Type B pancreatic cell (in vitro differentiated cells): ENCODE data around the gene NXPE4. TPM values are rescaled to one million over a fixed set of nuclear protein-coding genes. Genes with fewer than 3 reads are reported as not detected.

ENCODE experiments used
- DNase-seq: peaks from one replicate; pipeline ENCODE4 v3.0.0; 2021; ENCODE audit warnings: mixed read lengths; ENCODE audit not compliant: unreplicated experiment; ENCODE audit errors: extremely low spot score
- H3K27ac Mint-ChIP-seq: 2 replicates; pipeline ENCODE4 v1.8.0; 2021; ENCODE audit warnings: mild to moderate bottlenecking, mixed read lengths
- H3K27me3 Mint-ChIP-seq: 2 replicates; pipeline ENCODE4 v1.8.0; 2021; ENCODE audit warnings: mixed read lengths
- H3K36me3 Mint-ChIP-seq: 2 replicates; pipeline ENCODE4 v1.8.0; 2021; ENCODE audit warnings: mixed read lengths
- H3K4me1 Mint-ChIP-seq: one replicate; pipeline ENCODE4 v1.8.0; 2021; ENCODE audit warnings: mixed read lengths; ENCODE audit not compliant: unreplicated experiment
- H3K4me3 Mint-ChIP-seq: 2 replicates; pipeline ENCODE4 v1.8.0; 2021; ENCODE audit warnings: mild to moderate bottlenecking, mixed read lengths
- H3K9me3 Mint-ChIP-seq: 2 replicates; pipeline ENCODE4 v1.8.0; 2021; ENCODE audit warnings: mixed read lengths
- CTCF ChIP-seq: fragments of 200-600 bp; sonication (generic); conservative IDR thresholded peaks from 2 replicates; pipeline ENCODE4 v1.5.0; 2021; ENCODE audit warnings: antibody characterized with exemption, mild to moderate bottlenecking
- total RNA-seq: library from RNA; stranded (reverse); gene quantifications from 2 replicates; pipeline ENCODE4 v1.2.1, GENCODE V29; 2021; ENCODE audit warnings: low replicate concordance

Gene NXPE4
- total RNA-seq, 1 donor from 2014 or later = not detected

GRCh38 chr11:114598461-114598860 lies 2.9 kb upstream of the NXPE4 start:
- H3K9me3 Mint-ChIP-seq = peaks cover 4% of the 10 kb centered on the region
- H3K36me3 Mint-ChIP-seq = no peaks in the 10 kb centered on the region
- TF ChIP-seq CTCF = no peak
- no peaks in the 10 kb centered on the region for H3K4me1 Mint-ChIP-seq
- no peak overlapping the region for H3K4me3 Mint-ChIP-seq
- no peak overlapping the region for H3K27ac Mint-ChIP-seq
- H3K27me3 Mint-ChIP-seq = peaks cover 2% of the 10 kb centered on the region
- DNase-seq = no peak

GRCh38 chr11:114596175-114596919 lies 761 bp upstream of the NXPE4 start:
- Mint-ChIP-seq H3K36me3 (no peaks in the 10 kb centered on the region), H3K4me1 (no peaks in the 10 kb centered on the region), H3K27me3 (peaks cover 8% of the 10 kb centered on the region), H3K9me3 (no peaks in the 10 kb centered on the region), H3K4me3 (no peak overlapping the region), H3K27ac (no peak overlapping the region)
- no peak for TF ChIP-seq CTCF
- no peak for DNase-seq

GRCh38 chr11:114594703-114595102 lies 883 bp downstream of the NXPE4 start:
- no peak overlapping the region for H3K27ac Mint-ChIP-seq

GRCh38 chr11:114587398-114587953 lies 8.1 kb downstream of the NXPE4 start:
- Mint-ChIP-seq H3K4me1 (no peaks in the 10 kb centered on the region), H3K4me3 (no peak overlapping the region), H3K27ac (no peak overlapping the region), H3K9me3 (peaks cover 6% of the 10 kb centered on the region), H3K36me3 (no peaks in the 10 kb centered on the region), H3K27me3 (no peaks in the 10 kb centered on the region)
- DNase-seq = no peak
- TF ChIP-seq CTCF = no peak

More at GRCh38 chr11:114594703-114595102, 883 bp downstream of the NXPE4 start:
- DNase-seq = no peak
- no peak overlapping the region for H3K4me3 Mint-ChIP-seq
- no peaks in the 10 kb centered on the region for H3K4me1 Mint-ChIP-seq
- no peak for TF ChIP-seq CTCF
- H3K27me3 Mint-ChIP-seq = peaks cover 8% of the 10 kb centered on the region
- H3K9me3 Mint-ChIP-seq = no peaks in the 10 kb centered on the region
- H3K36me3 Mint-ChIP-seq = no peaks in the 10 kb centered on the region

- no peak for TF ChIP-seq CTCF
- no peaks in the 10 kb centered on the region for H3K4me1 Mint-ChIP-seq
- DNase-seq = no peak
- no peaks in the 10 kb centered on the region for H3K36me3 Mint-ChIP-seq
- no peak overlapping the region for H3K4me3 Mint-ChIP-seq
- H3K27ac Mint-ChIP-seq = no peak overlapping the region
- H3K27me3 Mint-ChIP-seq = no peaks in the 10 kb centered on the region
- peaks cover 6% of the 10 kb centered on the region for H3K9me3 Mint-ChIP-seq
Measured at GRCh38 chr11:114586797-114587196, 8.8 kb downstream of the NXPE4 start.
